SKM-1 treated with dmso at 0.1 percent for 144 hours (cell line): ENCODE measurements around the gene ITPR3.

Source experiments
- DNase-seq: peaks from one replicate; lab custom pipeline; 2025; ENCODE audit not compliant: unreplicated experiment; lab: John Stamatoyannopoulos, UW

Gene ITPR3

GRCh38 chr6:33727932-33728331 is 106.8 kb downstream of the ITPR3 start:
- DNase-seq = no peak

DNA sequence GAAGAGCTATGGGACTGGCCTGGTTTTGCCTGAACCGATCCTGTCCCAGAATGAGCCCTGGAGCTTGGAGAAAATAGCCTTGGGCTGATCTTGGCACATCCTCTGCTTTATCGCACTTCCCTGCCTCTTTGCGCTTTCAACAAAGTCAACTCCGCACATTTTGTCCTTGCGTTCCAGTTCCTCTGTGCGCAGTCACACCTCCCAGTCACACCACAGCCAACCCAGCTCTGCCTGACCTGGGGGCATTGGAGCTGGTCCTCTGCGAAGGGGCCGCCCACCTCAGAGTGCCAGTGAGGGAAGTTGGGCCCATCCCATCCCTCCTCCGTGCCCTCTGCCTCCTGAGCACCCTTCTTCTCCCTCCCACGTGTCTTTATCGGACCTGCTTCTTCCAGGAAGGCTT is 107.3 kb downstream of the ITPR3 start:
- no peak for DNase-seq

GRCh38 chr6:33729059-33729458 is 107.9 kb downstream of the ITPR3 start:
- DNase-seq = no peak

GRCh38 chr6:33730611-33731010 is 109.5 kb downstream of the ITPR3 start:
- DNase-seq = no peak

DNA sequence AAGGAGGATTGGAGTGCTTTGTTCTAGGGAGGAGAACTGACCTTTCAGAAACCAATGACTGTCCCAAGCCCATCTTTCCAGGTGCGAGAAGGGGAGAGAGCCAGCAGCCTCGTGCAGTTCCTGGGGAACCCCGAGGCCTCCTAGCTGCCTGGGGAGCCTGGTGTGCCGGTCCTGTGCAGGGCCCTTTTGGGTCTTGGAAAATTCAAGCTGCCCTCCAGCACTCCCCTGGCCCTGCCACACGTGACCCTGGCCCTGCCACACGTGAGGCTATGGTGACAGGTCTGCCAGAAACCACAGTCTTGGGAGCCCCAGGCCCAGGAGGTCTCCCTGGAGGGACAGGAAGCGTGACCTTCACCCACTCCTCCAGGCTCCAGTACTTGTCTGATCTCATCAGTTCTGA is 109.9 kb downstream of the ITPR3 start:
- DNase-seq = no peak

DNA sequence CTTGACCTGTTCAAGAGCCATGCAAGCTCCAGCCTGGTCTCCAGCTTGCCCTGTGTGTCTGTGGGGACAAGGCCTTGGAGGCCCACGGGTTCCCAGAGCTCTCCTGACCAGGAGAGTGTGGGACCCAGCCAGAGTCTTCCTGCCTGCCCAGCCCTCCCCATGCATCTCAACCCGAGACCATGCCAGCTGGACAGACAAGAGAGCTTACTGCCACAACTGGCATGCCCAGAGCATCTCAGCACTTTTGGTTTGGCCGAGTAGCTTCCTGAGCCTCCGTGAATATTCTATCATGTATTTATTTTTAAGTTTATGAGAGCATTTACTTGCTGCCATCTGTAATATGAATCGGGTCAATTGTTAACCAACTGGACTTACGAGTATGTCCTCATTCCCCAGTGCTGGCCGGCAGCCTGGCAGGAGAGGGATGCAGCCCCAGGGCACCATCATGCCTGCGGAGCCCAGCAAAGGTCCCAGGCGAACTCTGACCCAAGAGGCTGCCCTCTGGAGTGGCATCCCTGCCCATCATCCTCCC is 110.7 kb downstream of the ITPR3 start:
- no peak for DNase-seq

DNA sequence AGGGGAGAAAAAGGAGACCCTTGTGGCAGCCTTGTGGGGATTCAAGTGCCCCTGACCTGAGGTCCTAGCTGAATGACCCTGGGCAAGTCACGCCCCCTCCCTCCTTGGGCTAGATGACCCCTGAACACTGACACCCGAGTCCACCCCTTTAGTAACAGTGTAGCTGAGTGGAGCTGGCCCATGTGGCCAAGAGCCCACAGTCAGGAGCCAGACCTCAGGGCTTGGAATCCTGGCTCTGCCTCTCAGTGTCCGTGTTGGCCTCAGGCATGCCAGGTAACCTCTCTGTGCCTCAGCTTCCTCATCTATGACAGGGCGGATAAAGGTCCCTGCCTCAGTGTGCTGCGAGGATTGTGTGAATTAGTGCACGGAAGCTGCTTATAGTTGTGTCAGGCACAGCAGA is 111.3 kb downstream of the ITPR3 start:
- DNase-seq = no peak

- DNase-seq = no peak
Measured at GRCh38 chr6:33732817-33733708, 111.9 kb downstream of the ITPR3 start.

DNA sequence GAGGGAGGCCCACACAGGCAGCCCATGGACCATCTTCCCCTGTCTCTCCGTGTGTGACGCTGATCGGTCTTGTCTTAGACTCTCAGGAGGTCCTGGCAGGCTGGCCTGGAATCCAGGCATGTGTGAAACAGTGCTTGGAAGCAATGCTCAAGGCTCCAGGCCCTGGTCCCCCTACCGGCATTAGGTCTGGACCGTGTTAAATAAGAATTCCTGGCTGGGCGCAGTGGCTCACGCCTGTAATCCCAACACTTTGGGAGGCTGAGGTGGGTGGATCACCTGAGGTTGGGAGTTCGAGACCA is 112.5 kb downstream of the ITPR3 start:
- no peak for DNase-seq

DNA sequence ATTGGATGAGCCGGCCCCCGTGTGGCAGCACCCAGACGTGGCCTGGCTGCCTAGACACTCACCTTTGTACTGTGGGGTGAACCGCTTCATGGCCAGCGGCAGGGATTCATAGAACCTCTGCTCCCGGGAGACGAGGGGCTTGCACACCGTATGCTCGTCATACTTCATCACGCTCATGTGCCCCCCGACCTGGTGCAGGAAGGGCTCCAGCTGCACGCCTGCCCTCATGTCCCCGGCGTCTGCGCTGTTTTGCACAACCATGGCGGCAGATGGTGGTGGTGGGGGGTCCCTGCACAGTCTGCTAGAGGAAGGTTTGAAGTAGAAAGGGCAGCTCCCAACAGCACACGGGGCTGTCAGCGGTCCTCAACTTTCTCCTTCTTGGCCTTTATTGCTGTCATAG is 114.1 kb downstream of the ITPR3 start:
- DNase-seq = no peak

- DNase-seq = no peak
Measured at GRCh38 chr6:33737267-33738026, 116.3 kb downstream of the ITPR3 start.

- no peak for DNase-seq
Measured at GRCh38 chr6:33738153-33738552, 117.0 kb downstream of the ITPR3 start.

DNA sequence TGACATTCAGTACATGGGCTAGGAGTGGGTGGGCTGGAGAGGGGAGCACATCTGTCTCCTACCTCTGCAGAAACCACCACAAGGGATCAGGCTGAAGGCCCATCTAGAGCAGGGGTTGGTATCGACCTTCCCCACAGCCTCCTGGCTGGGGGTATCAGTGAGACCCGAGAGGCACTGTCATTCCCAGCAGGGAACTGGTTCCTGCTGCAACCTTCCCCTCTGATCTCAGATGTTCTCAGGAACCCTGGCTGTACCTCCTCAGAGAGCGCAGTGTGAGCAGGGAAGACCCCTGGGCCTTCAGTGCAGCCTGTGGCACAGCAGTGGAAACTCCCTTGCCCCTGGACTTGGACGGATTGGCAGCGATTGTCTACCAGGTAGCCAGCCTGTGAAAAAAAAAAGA is 117.8 kb downstream of the ITPR3 start:
- no peak for DNase-seq

- DNase-seq = no peak
Measured at GRCh38 chr6:33739571-33739970, 118.4 kb downstream of the ITPR3 start.

DNA sequence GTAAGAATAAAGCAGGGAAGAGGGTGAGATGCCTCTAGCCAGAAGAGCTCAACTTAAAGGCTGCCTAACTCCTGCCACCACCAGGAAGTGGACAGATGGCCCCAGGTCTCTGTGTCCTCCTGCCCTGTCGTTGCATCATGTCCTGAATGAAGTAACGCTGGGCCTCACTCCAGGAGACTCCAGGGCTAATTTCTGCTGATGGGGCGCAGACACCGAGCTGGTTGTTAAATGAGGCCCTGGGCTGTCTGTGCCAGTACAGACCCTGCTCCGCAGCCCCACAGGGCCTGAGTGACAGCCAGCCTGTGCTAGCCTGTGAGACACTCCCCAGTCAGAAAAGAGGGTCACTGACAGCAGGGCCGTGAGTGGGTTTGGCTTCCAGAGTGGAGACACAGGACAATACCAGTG is 119.1 kb downstream of the ITPR3 start:
- DNase-seq = peak; percentile 75

DNA sequence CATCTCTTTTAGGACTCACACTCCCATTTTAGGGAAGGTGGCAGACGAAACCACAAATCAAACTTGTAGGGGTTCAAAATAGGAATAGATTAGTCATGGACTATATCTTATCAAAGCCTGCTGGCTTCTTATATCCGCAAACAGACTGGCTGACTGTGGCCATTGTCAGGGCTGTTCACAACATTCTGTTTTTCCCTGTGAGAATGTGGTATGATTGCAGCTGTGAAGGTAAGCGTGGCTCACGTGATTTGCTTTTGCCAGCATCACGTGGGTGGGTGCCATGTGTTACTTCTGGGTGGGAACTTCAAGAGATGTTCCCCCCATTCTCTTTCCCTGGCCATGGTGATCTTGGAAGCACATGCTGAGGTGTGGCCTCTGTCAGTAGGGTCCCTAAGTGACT is 119.7 kb downstream of the ITPR3 start:
- no peak for DNase-seq

DNA sequence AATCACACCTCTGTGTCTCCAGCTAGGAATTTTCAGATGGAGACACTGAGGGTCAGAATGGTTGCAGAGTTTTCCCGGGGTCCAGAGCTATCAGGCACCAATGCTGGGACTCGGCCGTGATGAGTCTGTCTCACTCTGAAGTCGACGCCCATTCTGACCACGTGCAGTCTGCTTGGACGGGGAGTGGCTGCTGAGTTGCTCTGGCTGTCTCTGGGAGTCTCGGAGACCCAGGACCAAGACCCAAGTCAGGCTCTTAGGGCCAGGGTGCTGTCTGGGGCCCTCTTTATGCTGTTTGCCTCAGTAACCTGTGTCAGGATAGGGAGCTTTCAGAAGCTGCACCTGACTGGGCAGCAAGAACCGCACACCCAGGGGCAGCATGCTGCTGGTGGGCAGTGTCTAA is 121.0 kb downstream of the ITPR3 start:
- DNase-seq = no peak

DNA sequence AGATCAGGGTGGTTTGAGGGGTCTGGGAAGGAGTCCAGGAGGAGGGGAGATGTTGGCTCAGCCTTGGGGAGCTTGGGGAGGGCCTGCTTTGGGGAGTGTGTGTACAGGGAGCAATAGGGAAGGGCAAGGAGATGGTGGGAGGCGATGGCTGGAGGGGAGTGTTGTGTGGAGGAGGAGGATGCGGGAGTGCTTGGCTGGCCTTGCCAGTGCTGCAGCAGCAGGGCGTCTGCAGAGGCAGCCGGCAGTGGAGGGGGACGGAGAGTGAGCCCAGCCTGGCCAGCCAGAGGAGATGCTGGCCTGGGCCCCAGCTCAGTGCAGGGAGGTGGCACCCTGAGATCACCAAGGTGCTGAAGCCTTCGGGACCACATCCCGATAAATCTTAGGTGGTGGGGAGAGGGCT is 121.7 kb downstream of the ITPR3 start:
- DNase-seq = no peak

DNA sequence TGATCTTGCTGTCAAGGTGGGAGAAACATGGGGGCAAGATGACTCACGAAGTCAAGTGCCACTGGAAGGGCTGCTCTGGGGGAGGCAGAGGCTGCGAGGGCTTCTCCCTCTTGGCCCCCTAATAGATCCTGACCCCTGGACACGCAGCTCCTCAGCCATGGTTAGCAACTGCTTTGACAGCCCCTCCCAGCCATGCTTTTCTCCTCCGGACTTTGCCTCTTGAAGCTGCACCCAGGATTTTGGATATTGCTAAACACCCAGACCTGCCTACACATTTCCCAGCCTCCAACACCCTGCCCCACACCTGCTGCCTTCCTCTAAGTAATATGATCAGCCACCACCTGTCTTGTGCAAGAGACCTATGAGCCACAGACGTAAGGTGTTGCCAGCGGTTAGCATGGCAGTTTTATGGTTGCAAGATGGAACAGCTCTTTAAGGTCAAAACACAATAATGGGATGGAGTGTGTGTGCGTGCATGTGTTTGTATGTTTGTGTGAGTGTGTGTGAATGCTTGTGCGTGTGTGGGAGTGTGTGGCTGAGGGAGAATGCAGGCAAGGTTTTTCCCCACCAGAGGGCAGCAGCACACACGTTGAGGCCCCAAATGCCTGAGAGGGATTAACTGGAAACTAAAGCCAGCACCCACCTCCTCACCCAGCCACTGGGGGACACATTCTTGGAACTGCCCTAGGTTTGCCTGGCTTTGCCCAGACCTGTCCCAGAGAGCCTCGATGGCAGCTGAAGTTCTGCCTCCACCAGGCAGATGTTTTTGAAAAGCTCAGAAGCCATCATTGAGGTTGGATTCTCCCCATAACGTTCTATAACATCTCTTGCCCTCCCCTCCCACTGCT is 123.1 kb downstream of the ITPR3 start:
- DNase-seq = peak; percentile 67

- no peak for DNase-seq
Measured at GRCh38 chr6:33744895-33745546, 123.9 kb downstream of the ITPR3 start.

DNA sequence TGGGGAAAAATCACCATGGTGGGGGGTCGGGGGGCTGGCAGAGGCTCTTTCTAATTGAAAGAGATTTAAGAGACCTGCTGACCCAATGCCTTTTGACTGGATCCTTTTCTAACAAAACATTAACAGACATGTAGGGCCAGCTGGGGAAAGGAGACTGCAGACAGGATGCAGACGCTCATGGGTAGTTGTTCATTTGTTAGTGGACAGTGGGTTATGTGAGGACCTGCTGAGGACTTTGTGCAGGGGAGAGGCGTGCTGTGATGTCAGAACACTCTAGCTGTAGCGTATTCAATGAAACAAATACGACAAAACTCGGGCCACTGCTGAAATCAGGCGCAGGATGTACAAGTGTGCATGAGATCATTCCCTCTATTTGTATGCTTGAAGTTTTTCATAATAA is 124.4 kb downstream of the ITPR3 start:
- no peak for DNase-seq
